ENCODE measurements around the gene TYW5. TPM values are rescaled to one million over a fixed set of nuclear protein-coding genes. Genes with fewer than 3 reads are reported as not detected.

The TYW5 gene
- total and polyA plus RNA-seq, 2 donors (not counting 1 experiment from before 2014, with no cell fraction given): 5.8 to 10.1 TPM

GRCh38 chr2:199991691-199992090 is 36.4 kb upstream of the TYW5 start:
- no peak for TF ChIP-seq EZH2 (IDR thresholded peaks at IDR 0.05; ENCODE audit: low read length, missing control alignments)
- TF ChIP-seq, protein P1, sequence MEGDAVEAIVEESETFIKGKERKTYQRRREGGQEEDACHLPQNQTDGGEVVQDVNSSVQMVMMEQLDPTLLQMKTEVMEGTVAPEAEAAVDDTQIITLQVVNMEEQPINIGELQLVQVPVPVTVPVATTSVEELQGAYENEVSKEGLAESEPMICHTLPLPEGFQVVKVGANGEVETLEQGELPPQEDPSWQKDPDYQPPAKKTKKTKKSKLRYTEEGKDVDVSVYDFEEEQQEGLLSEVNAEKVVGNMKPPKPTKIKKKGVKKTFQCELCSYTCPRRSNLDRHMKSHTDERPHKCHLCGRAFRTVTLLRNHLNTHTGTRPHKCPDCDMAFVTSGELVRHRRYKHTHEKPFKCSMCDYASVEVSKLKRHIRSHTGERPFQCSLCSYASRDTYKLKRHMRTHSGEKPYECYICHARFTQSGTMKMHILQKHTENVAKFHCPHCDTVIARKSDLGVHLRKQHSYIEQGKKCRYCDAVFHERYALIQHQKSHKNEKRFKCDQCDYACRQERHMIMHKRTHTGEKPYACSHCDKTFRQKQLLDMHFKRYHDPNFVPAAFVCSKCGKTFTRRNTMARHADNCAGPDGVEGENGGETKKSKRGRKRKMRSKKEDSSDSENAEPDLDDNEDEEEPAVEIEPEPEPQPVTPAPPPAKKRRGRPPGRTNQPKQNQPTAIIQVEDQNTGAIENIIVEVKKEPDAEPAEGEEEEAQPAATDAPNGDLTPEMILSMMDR (conservative IDR thresholded peaks at IDR 0.05 in 1 of 2, IDR thresholded peaks at IDR 0.05 in 1 of 2; ENCODE audit: low read depth in 1 of 2, low read length in 2 of 2): no peak
- Histone ChIP-seq H4K20me1 (ENCODE audit: control insufficient read depth, extremely low read depth, insufficient read depth, low read length) (no peaks in the 10 kb centered on the region), H3K4me1 (ENCODE audit: control insufficient read depth, extremely low read depth, insufficient read depth, low read length) (no peaks in the 10 kb centered on the region), H3K79me2 (ENCODE audit: control insufficient read depth, insufficient read depth, low read length) (no peaks in the 10 kb centered on the region), H3K27me3 (ENCODE audit: control insufficient read depth, insufficient read depth, low read length) (no peaks in the 10 kb centered on the region), H2AFZ (ENCODE audit: low read length) (no peak overlapping the region), H3K4me3 (replicated peaks in 1 of 4; ENCODE audit: control extremely low read depth in 1 of 4, insufficient read depth in 1 of 4, low read depth in 3 of 4, low read length in 4 of 4) (no peak overlapping the region), H3K9me3 (ENCODE audit: control insufficient read depth, insufficient read depth, low read depth, low read length) (no peaks in the 10 kb centered on the region), H3K36me3 (ENCODE audit: control insufficient read depth, insufficient read depth, low read length) (no peaks in the 10 kb centered on the region), H3K27ac (ENCODE audit: insufficient read depth, low read length) (no peak overlapping the region), H3K4me2 (ENCODE audit: extremely low read depth, insufficient read depth, low read length) (no peak overlapping the region), H3K9ac (ENCODE audit: insufficient read depth, low read length) (no peak overlapping the region)
- no peak for DNase-seq (ENCODE audit: low read depth in 2 of 2)

GRCh38 chr2:199989822-199990221 is 34.5 kb upstream of the TYW5 start:
- Histone ChIP-seq H2AFZ (ENCODE audit: low read length) (no peak overlapping the region), H3K9ac (ENCODE audit: insufficient read depth, low read length) (no peak overlapping the region), H4K20me1 (ENCODE audit: control insufficient read depth, extremely low read depth, insufficient read depth, low read length) (no peaks in the 10 kb centered on the region), H3K9me3 (ENCODE audit: control insufficient read depth, insufficient read depth, low read depth, low read length) (no peaks in the 10 kb centered on the region), H3K36me3 (ENCODE audit: control insufficient read depth, insufficient read depth, low read length) (no peaks in the 10 kb centered on the region), H3K4me3 (replicated peaks in 1 of 4; ENCODE audit: control extremely low read depth in 1 of 4, insufficient read depth in 1 of 4, low read depth in 3 of 4, low read length in 4 of 4) (no peak overlapping the region), H3K27ac (ENCODE audit: insufficient read depth, low read length) (no peak overlapping the region), H3K4me2 (ENCODE audit: extremely low read depth, insufficient read depth, low read length) (no peak overlapping the region), H3K4me1 (ENCODE audit: control insufficient read depth, extremely low read depth, insufficient read depth, low read length) (no peaks in the 10 kb centered on the region), H3K79me2 (ENCODE audit: control insufficient read depth, insufficient read depth, low read length) (no peaks in the 10 kb centered on the region), H3K27me3 (ENCODE audit: control insufficient read depth, insufficient read depth, low read length) (no peaks in the 10 kb centered on the region)
- no peak for TF ChIP-seq EZH2 (IDR thresholded peaks at IDR 0.05; ENCODE audit: low read length, missing control alignments)
- TF ChIP-seq, protein P1 (conservative IDR thresholded peaks at IDR 0.05 in 1 of 2, IDR thresholded peaks at IDR 0.05 in 1 of 2; ENCODE audit: low read depth in 1 of 2, low read length in 2 of 2): no peak
- DNase-seq (ENCODE audit: low read depth in 2 of 2): no peak

- Histone ChIP-seq H3K79me2 (ENCODE audit: control insufficient read depth, insufficient read depth, low read length) (no peaks in the 10 kb centered on the region), H2AFZ (ENCODE audit: low read length) (peak overlapping the region; percentile 30), H3K9ac (ENCODE audit: insufficient read depth, low read length) (no peak overlapping the region), H3K4me3 (replicated peaks in 1 of 4; ENCODE audit: control extremely low read depth in 1 of 4, insufficient read depth in 1 of 4, low read depth in 3 of 4, low read length in 4 of 4) (no peak overlapping the region), H3K4me1 (ENCODE audit: control insufficient read depth, extremely low read depth, insufficient read depth, low read length) (no peaks in the 10 kb centered on the region), H3K4me2 (ENCODE audit: extremely low read depth, insufficient read depth, low read length) (peak overlapping the region; percentile 56), H4K20me1 (ENCODE audit: control insufficient read depth, extremely low read depth, insufficient read depth, low read length) (no peaks in the 10 kb centered on the region), H3K36me3 (ENCODE audit: control insufficient read depth, insufficient read depth, low read length) (no peaks in the 10 kb centered on the region), H3K27ac (ENCODE audit: insufficient read depth, low read length) (no peak overlapping the region), H3K9me3 (ENCODE audit: control insufficient read depth, insufficient read depth, low read depth, low read length) (no peaks in the 10 kb centered on the region), H3K27me3 (ENCODE audit: control insufficient read depth, insufficient read depth, low read length) (no peaks in the 10 kb centered on the region)
- DNase-seq (ENCODE audit: low read depth in 2 of 2): peak; percentile 20 to 43
- TF ChIP-seq, protein P1 (conservative IDR thresholded peaks at IDR 0.05 in 1 of 2, IDR thresholded peaks at IDR 0.05 in 1 of 2; ENCODE audit: low read depth in 1 of 2, low read length in 2 of 2): no peak
- TF ChIP-seq EZH2 (IDR thresholded peaks at IDR 0.05; ENCODE audit: low read length, missing control alignments): no peak
Observed at GRCh38 chr2:199988151-199988550, 32.9 kb upstream of the TYW5 start.

All from fibroblast of lung (primary cell).